GM21423 (cell line): ENCODE measurements around the gene MPC1.
"Not testable (repeated sequence)": the region's sequence is repeated elsewhere in the genome, so short reads cannot be mapped to it uniquely, and the experiment has no call there.

Source experiments
- ATAC-seq: cut with Tn5 transposase; IDR thresholded peaks from one replicate; pipeline ENCODE4 v1.9.1; 2021; ENCODE audit warnings: mild to moderate bottlenecking, moderate library complexity; ENCODE audit not compliant: unreplicated experiment

MPC1 gene

DNA sequence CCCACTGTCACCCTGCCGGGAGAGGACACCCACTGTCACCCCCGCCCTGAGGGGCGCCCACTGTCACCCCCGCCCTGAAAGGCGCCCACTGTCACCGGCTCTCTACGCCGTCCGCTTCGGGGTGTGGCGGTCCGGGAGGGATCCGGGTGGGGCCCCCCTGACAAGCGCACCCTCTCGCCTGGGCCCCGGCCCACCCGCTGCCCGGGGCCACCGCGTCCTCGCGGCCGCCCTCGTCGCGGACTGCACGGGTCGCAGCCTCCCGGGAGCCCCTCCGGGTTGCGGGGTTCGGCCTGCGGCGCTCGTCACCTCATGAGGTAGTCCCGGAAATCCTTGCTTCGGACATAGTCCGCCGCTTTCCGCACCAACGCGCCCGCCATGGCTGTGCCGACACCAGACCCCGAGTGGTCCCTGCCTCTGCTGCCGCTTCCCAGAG is 224 bp downstream of the MPC1 start:
- ATAC-seq = peak; percentile 3

DNA sequence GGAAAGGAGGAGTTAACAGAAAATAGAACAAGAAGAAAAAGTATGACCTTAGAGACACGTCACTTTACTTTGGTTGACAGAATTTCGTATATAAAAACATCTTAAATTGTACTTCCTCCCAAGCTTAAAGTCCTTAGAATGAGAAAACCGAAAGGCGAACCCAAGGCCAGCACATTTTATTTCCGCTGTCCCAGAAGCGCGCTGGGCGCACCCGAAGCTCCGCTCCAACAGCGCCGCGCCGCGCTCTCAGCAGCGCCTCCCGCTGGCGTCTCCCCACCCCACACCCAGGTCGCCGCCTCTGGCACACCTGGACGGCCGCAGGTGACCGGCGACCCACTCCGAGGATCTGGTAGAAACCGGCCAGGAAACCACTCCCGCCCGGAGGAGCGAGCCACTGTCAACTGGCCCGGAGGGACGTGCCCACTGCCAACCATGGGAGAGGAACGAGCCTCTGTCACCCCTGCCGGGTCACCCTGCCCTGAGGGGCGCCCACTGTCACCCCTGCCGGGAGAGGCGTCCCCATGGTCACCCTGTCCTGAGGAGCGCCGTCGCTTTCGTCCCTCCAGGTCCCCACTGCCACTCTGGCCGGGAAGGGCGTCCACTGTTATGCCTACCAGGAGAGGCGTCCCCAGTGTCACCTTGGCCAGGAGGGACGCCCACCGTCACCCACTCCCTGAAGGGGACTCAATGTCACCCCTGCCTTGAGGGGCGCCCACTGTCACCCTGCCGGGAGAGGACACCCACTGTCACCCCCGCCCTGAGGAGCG is 824 bp downstream of the MPC1 start:
- peak; percentile 51 for ATAC-seq

DNA sequence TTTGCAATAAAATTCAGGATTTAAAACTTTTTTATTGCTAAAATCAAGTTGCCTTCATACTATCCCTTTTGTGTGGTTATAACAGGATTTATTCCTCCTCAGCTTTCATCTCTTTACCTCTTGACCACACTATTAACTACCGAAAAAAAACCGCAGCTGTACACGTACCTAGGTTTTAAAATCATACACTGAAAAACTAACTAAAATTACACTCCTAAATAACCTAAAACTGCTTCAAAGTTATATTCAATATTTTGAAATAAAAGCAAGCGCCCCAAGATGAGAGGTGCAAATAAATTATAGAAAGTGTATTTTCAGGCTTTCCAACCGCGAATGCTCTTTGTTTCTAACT is 1.4 kb downstream of the MPC1 start:
- no peak for ATAC-seq

DNA sequence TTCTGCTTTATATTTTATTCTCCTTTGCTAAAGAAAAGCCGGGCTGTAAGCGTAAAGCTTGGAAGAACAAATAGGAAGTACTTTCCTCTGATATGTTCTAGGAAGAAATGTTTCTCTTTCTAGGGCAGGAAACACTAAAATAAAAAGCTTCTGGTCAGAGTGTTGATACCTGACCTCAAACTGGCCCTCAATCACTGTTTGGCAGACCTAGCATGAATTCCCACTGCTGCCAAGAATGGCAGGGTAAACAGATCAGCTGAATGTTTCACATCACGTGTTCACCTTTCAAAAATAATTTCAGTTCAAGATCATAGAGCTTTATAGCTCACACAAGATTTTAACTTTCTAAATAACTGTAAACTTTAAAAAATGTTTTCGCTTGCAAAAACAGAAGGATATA is 2.9 kb downstream of the MPC1 start:
- ATAC-seq = no peak

DNA sequence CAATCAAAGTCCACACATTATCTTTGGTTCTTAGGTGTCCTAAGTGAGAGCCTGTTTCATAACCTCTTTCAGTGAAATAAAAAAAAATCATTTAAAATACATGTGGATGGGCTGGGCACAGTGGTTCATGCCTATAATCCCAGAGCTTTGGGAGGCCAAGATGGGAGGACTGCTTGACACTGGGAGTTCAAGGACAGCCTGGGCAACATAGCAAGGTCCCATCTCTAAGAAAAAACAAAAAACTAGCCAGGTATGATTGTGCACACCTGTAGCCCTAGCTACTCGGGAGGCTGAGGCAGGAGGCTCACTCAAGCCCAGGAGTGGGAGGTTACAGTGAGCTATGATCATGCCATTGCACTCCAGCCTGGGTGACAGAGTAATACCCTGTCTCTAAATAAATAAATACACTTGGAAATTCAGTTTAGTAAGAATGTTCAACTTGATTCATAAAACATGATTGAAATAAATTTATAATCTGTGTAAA is 3.6 kb downstream of the MPC1 start:
- no peak for ATAC-seq

DNA sequence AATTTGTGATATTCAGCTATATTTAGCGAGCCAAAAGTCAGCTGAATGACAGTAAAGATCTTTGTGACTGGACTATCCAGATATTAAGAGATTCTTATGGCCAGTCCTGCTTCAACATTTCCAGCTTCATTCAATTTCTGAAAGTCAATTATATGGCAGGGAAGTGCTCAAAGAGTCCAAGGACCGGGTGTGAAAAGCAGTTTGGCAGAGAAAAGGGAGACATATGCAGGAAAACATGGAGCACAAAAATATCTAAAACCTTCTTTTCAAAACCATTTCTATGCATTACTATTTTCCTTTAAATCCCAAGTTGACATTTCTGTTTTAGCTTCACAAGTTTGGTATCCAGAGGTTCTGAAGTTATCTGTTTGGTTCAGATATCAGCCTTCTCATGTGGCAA is 5.0 kb downstream of the MPC1 start:
- no peak for ATAC-seq

DNA sequence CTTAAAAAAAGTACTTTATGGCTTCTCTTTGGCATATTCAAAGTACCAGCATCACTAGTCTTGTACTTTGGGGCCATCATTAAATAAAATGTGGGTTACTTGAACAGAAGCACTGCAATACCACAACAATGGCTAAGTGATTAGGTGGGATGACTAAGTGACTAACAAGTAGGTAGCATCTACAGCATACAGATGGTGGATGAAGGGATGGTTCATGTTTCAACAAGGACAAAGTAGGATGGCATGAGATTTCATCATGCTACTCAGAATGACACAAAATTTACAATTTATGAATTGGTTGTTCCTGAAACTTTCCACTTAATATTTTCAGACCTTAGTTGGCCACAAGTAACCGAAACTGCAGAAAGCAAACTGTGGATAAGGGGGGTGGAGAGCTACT is 7.7 kb downstream of the MPC1 start:
- ATAC-seq = no peak

DNA sequence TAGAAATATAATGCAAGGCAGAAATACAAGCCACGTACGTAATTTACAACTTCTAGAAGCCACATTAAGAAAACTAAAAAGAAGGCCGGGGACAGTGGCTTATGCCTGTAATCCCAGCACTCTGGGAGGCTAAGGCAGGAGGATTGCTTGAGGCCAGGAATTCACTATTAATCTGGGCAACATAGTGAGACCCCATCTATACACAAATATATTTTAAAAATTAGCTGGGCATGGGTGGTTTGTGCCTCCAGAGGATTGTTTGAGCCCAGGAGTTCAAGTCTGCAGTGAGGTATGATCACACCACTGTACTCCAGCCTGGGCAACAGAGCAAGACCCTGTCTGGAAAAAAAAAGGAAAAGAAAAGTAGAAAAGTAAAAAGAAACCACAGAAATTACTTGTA is 12.3 kb downstream of the MPC1 start:
- no peak for ATAC-seq

DNA sequence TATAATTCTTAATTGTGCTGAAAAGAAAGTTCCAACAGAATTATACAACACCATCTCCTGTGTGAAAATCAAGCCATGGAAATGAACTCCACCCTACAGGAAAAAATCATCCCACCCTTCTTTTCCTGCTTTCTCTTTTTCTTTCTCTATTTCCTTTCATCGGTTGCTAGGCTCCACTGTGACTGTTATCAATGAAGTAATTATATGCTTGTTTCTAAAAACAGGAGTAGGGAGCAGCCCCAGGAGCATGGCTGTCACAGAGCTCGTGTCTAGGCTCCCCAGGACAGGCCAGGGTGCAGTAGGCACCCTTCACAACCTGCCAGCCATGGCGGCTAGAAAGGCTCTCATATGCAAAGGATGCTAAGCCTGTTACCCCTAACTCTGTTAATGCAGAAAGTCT is 13.0 kb downstream of the MPC1 start:
- no peak for ATAC-seq

DNA sequence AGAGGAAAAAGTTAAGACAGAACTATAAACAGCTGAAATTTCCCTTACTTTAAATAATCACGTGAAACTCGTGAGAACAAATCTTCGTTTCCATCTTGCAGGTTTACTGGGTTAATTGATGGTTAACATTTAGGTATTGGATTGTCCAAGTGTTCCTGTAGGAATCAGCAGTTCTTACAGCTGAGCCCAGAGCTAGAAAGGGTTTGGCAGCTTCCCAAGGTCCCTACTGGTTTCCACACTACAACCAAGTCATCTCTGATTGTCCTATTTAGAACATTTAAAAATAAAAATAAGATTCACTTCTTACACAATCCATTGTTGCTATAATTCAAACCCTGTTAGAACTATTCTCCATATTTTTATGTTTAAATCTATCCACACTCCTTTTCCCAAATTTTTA is 15.8 kb downstream of the MPC1 start:
- no peak for ATAC-seq

DNA sequence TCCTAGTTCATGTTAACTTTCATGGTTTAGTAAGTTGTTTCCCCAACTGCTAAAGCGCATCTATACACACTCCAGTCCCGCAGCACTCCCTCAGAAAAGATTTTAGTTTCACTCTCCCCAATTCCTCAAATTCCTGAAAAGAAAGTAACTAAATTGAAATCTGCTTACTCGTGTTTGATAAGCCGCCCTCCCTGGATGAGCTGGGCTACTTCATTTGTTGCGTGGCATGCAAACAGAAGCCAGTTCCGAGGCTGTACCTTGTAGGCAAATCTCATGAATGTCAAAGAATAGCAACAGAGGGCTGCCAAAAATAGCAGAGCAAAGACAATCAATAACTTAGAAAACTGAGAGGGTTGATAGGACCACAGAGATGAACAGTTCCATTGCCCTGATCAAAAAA is 16.9 kb downstream of the MPC1 start:
- ATAC-seq = no peak

DNA sequence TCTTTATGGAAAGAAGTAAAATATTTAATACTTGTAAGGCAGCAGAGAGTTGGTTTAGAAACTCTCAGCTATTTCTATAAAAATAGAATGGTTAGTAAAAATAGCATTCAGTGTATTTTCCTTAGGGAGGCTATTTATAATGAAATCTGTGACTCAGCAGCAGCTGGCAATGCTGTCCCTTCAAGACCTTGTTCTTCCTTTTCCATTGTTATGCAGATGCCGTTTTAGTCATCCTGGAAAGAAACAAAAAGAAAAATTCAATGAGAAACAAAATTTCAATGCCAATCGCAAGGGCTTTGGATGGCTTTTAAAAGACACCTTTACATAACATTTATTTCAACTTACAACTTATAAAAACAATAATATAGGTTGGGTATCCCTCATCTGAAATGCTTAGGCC is 17.5 kb downstream of the MPC1 start:
- no peak for ATAC-seq

DNA sequence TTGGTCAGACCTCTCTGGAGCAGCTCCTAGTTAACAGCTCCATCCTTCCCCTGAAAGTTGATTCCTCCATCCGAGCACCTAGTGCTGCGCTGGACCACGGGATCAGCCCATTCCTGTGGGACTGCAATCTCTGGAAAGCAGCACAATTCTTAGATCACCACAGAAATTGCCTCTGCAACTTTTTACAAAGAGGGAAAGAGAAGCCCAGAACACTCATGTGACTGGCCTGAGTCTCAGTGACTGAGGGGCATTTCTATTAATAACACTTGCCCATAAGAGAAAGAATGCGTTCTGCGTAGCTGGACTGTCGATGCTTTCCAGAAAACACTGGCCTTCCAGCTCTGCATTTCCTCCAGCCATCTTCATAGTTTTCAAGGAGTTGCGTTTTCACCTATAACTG is 18.3 kb downstream of the MPC1 start:
- no peak for ATAC-seq

DNA sequence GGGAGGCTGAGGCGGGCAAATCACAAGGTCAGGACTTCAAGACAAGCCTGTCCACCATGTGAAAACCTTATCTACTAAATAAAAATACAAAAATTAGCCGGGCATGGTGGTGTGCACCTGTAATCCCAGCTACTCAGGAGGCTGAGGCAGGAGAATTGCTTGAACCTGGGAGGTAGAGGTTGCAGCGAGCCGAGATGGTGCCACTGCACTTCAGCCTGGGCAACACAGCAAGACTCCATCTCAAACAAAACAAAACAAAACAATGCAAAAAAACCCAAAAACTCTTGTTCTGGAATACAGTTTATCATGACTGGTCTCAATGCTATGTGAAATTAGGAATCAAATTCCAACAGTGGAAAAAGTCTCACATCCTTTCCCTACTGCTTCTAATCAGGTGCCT is 20.3 kb downstream of the MPC1 start:
- ATAC-seq = not testable (repeated sequence)

DNA sequence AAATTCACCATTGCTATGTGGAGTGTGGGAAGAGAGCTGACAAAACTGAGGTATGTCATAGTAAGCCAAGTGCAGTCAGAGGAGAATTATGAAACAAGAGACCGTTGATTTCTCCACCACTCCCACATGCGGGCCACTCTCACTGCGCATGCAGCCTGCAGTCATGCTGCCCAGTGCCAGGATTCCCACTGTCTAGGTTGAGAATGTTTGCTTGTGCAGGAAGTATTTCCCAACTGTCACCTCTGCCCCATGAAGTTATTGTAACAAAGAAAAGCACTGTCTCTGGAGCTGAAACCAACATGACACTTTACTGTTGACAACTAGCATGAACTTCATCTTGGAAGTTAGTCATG is 21.7 kb downstream of the MPC1 start:
- no peak for ATAC-seq

DNA sequence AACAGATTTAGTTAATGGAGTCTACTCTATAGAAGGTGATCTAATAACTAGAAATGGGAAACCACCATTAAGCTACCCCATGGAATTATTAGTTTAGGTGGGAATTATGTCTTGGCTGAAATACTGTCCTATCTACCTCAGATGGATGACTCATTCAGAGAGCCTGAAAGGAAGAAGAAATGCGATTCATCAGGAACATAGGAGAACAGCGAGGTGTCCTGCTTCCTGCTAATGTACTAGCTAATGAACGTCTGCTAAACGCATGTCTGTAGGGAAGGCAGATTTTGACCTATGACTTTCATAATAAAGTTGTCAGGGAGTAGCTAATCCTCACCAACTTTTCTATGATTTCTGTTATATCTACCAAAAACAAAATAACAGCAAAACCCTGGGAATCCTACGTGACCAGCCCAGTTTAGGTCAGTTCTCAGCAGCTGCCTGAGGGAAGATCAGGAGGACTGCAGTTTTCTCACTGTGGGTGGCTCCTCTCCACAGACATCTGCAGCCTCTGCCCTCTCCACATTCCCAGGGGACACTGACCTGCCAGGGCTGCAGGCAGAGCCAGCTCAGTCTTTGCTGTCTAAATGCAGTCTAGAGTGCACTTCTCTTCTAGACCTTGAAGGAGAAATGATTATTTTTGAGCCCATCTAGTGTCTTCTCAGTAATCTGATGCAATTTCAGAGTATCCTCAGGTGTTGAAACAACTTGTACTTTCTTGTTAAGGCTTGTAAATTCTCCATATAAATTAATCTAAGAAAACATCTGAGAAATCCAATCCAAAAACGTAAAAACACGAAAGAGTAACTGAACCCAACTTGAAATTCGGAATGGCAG is 22.3 kb downstream of the MPC1 start:
- no peak for ATAC-seq

DNA sequence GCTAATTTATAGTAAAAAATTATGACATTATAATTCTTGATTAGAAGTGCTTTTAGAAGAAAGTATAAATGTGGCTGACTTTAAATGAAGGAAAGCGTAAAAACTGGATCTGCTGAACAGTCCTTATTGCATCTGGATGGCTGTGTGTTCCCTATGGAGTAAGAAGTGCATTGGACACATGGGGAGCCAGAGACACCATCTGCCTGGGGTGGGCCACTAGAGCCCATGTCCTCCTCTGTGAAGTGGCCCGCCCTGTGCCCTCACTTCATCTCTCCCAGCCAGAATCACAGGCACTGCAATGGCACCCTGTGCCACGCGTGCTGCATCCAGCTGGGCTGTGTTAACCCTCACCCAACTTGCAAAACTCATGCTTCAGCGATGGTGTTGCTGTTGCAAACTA is 27.2 kb downstream of the MPC1 start:
- no peak for ATAC-seq

DNA sequence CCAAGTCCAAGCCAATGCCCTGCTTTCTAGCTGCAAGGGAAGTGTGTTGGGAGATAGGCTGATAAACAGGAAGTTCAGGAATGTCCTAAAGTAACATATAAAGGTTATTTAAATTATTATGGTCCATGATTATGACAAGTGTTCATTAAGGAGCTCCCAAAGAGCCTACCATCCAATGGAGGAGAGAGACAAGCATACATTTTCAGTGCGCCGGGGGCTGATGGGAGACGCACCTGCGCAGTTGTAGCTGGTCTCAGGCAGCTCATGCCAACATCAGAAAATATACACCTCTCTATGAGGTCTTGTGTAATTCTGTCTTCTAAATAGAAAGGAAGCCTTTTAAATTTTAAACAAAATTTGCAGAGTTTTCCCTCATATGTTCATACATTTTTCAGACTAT is 27.8 kb downstream of the MPC1 start:
- no peak for ATAC-seq

DNA sequence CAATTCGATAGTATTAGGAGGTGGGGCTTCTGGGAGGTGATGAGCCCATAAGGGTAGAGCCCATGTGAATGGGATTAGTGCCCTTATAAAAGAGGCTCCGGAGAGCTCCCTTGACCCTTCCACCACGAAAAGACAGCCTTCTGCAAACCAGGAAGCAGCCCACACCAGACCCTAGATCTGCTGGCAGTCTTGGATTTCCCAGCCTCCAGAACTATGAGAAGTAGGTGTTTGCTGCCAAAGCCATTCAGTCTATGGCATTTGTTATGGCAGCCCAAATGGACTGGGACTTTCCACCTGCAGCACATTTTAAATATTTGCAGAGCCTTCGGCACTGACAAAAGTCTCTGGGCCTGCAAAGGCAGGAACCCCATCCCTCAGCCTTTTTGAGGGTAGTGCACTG is 28.6 kb downstream of the MPC1 start:
- ATAC-seq = no peak

DNA sequence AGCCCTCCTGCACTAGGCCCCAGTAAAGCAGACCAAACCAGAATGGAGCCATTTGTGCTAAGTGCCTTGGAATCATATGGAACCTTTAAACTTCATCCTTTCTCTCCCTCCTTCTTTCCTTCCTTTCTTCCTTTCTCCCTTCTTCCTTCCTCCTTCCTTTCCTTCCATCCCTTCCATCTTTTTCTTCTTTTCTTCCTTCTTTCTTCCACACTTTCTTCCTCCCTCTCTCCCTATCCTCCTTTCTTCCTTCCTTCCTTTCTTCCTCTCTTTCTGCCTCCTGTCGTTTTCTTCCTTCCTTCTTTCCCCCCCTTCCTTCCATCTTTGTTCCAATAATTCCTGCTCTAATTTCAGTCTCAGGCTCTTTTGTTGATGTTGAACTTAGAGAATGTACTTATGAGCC is 29.2 kb downstream of the MPC1 start:
- ATAC-seq = no peak

DNA sequence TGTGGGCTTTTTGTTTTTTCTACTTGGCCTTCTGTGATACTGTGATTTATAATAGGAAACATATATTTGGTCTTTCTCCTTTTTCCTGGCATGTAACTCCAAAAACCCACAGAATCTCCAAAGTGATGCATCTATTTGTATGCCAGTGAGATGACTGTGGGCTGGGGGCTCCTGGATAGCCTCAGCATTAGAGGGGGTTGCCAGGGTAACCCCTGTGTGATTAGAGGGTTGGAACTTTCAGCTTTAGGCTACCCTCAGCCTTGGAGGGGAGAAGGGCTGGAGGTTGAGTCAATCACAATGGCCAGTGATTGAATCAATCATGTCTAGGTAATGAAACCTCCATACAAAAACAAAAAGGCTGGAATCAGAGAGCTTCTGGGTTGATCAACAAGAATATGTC is 29.8 kb downstream of the MPC1 start:
- ATAC-seq = no peak

DNA sequence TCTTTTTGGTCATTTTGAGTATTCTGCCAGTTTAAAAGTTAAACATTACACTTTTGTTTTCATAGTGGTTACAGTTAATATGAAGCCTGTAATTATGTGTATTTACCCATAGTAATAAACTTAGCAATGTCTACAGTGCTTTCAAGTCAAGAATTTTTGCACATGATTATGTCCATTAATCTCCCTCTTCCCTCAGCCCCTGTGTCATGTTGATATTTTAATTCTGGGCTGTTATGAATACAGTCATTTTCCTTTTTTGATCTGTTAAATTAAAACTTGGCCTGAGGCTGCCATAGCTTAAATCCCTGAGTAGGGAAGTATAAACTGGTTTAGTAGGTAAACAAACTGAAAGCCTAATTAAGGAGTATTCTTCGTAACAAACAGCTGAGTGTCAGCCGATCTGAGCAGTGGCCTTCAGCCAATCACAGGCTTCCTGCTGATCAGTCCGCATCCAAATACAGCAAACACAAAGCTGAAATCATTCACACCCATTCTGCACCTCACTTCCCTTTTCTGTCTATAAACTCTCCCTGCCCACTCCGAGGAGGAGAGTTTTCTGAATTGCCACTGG is 30.9 kb downstream of the MPC1 start:
- peak; percentile 98 for ATAC-seq
